ENCODE data around the gene ANKIB1.

GRCh38 chr7:92250603-92251002 is 4.8 kb downstream of the ANKIB1 start:
- TF ChIP-seq, protein P1, sequence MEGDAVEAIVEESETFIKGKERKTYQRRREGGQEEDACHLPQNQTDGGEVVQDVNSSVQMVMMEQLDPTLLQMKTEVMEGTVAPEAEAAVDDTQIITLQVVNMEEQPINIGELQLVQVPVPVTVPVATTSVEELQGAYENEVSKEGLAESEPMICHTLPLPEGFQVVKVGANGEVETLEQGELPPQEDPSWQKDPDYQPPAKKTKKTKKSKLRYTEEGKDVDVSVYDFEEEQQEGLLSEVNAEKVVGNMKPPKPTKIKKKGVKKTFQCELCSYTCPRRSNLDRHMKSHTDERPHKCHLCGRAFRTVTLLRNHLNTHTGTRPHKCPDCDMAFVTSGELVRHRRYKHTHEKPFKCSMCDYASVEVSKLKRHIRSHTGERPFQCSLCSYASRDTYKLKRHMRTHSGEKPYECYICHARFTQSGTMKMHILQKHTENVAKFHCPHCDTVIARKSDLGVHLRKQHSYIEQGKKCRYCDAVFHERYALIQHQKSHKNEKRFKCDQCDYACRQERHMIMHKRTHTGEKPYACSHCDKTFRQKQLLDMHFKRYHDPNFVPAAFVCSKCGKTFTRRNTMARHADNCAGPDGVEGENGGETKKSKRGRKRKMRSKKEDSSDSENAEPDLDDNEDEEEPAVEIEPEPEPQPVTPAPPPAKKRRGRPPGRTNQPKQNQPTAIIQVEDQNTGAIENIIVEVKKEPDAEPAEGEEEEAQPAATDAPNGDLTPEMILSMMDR (IDR thresholded peaks at IDR 0.05; ENCODE audit: poor library complexity) = no peak
- TF ChIP-seq EZH2phosphoT487 (IDR thresholded peaks at IDR 0.05; ENCODE audit: low read depth, severe bottlenecking, unreplicated experiment) = no peak
- TF ChIP-seq EZH2 (IDR thresholded peaks at IDR 0.05; ENCODE audit: borderline replicate concordance) = no peak

Data from hepatocyte (in vitro differentiated cells).